Activated T-cell treated with anti-CD3 and anti-CD28 coated beads for 48 hours (primary cell): Measurements from ENCODE around the gene MAGEF1.

ENCODE experiments used
- DNase-seq: peaks from one replicate; pipeline ENCODE4 v3.0.0-alpha.2; 2020; ENCODE audit warnings: low read depth

Gene MAGEF1

GRCh38 chr3:184725176-184725719 lies 13.4 kb upstream of the MAGEF1 start:
- DNase-seq: no peak

GRCh38 chr3:184724699-184725098 lies 12.8 kb upstream of the MAGEF1 start:
- no peak for DNase-seq

- no peak for DNase-seq
Observed at GRCh38 chr3:184719709-184720108, 7.8 kb upstream of the MAGEF1 start.

- no peak for DNase-seq
Observed at GRCh38 chr3:184718431-184718830, 6.6 kb upstream of the MAGEF1 start.

- DNase-seq: no peak
Observed at GRCh38 chr3:184717399-184717983, 5.6 kb upstream of the MAGEF1 start.

GRCh38 chr3:184716622-184717398 lies 4.9 kb upstream of the MAGEF1 start:
- DNase-seq: no peak

GRCh38 chr3:184715943-184716621 lies 4.2 kb upstream of the MAGEF1 start:
- no peak for DNase-seq

GRCh38 chr3:184713521-184713920 lies 1.7 kb upstream of the MAGEF1 start:
- no peak for DNase-seq

- no peak for DNase-seq
Observed at GRCh38 chr3:184713040-184713355, 1.1 kb upstream of the MAGEF1 start.

GRCh38 chr3:184712248-184713039 lies 580 bp upstream of the MAGEF1 start:
- no peak for DNase-seq

- no peak for DNase-seq
Observed at GRCh38 chr3:184710870-184711492, 883 bp downstream of the MAGEF1 start.

GRCh38 chr3:184703657-184704056 lies 8.2 kb downstream of the MAGEF1 start:
- no peak for DNase-seq

- no peak for DNase-seq
Observed at GRCh38 chr3:184700759-184701158, 11.1 kb downstream of the MAGEF1 start.

- no peak for DNase-seq
Observed at GRCh38 chr3:184697845-184698244, 14.0 kb downstream of the MAGEF1 start.

GRCh38 chr3:184696697-184697096 lies 15.2 kb downstream of the MAGEF1 start:
- no peak for DNase-seq

- no peak for DNase-seq
Observed at GRCh38 chr3:184694716-184695115, 17.1 kb downstream of the MAGEF1 start.

- no peak for DNase-seq
Observed at GRCh38 chr3:184694133-184694665, 17.7 kb downstream of the MAGEF1 start.

GRCh38 chr3:184693011-184693975 lies 18.6 kb downstream of the MAGEF1 start:
- no peak for DNase-seq

- no peak for DNase-seq
Observed at GRCh38 chr3:184691397-184692231, 20.2 kb downstream of the MAGEF1 start.
